ENCODE data around the gene LIPG. TPM values are rescaled to one million over a fixed set of nuclear protein-coding genes. Genes with fewer than 3 reads are reported as not detected.

Gene LIPG
- total RNA-seq, 4 donors from 2014 or later, result 0.12 to 13.9 (median 2.1) TPM

DNA sequence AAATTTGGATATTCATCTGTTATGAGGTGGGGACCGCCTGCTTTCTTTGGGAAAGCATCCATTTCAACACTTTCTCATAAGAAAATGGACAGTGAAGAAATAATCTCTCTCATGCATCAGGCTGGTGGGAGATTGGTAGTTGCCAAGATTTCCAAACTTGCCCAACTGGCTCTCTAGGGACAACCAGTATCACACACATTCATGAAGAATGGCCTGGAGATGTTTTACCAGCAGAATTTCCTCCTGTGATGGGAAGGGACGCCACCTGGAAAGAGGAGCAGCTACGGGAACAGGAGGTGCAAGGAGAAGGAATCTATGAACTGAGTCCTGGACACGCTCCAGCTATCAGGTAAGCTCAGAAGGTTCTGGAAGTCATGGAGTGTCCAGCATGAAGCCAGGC, 39.4 kb downstream of the LIPG start:
- 84 to 97% methylated on average over 4 of the region's 4 CpGs for WGBS, 2 donors
- intact Hi-C loops (cut with DNase I), result no loop called here
- DNase-seq, result no peak
- Histone ChIP-seq H3K27me3 (peaks cover 0 to 18% (median 0%) of the 10 kb centered on the region in 4 donors), H3K27ac (no peak overlapping the region), H3K4me1 (no peaks in the 10 kb centered on the region), H3K4me3 (no peak overlapping the region), H3K36me3 (no peaks in the 10 kb centered on the region), H3K9me3 (no peaks in the 10 kb centered on the region)
- TF ChIP-seq, protein P1, sequence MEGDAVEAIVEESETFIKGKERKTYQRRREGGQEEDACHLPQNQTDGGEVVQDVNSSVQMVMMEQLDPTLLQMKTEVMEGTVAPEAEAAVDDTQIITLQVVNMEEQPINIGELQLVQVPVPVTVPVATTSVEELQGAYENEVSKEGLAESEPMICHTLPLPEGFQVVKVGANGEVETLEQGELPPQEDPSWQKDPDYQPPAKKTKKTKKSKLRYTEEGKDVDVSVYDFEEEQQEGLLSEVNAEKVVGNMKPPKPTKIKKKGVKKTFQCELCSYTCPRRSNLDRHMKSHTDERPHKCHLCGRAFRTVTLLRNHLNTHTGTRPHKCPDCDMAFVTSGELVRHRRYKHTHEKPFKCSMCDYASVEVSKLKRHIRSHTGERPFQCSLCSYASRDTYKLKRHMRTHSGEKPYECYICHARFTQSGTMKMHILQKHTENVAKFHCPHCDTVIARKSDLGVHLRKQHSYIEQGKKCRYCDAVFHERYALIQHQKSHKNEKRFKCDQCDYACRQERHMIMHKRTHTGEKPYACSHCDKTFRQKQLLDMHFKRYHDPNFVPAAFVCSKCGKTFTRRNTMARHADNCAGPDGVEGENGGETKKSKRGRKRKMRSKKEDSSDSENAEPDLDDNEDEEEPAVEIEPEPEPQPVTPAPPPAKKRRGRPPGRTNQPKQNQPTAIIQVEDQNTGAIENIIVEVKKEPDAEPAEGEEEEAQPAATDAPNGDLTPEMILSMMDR (IDR thresholded peaks at IDR 0.05), result no peak
- no peak for TF ChIP-seq POLR2A (IDR thresholded peaks at IDR 0.05)

- 75 to 95% methylated on average over 2 to 4 of the region's 4 CpGs for WGBS, 2 donors
- no peak overlapping the region for H3K4me3 ChIP-seq
- no peaks in the 10 kb centered on the region for H3K9me3 ChIP-seq
- no peak for DNase-seq
- TF ChIP-seq POLR2A (IDR thresholded peaks at IDR 0.05), result no peak
- TF ChIP-seq, protein P1 (IDR thresholded peaks at IDR 0.05), result no peak
- intact Hi-C loops (cut with DNase I), result no loop called here
- H3K4me1 ChIP-seq, result peaks cover 0 to 15% (median 0%) of the 10 kb centered on the region in 3 donors
- H3K27me3 ChIP-seq, result no peaks in the 10 kb centered on the region
- peak overlapping the region in 1 of 4 donors; percentile 73 for H3K27ac ChIP-seq
- H3K36me3 ChIP-seq, result no peaks in the 10 kb centered on the region
Observed at GRCh38 chr18:49608366-49609255, 46.8 kb downstream of the LIPG start.

DNA sequence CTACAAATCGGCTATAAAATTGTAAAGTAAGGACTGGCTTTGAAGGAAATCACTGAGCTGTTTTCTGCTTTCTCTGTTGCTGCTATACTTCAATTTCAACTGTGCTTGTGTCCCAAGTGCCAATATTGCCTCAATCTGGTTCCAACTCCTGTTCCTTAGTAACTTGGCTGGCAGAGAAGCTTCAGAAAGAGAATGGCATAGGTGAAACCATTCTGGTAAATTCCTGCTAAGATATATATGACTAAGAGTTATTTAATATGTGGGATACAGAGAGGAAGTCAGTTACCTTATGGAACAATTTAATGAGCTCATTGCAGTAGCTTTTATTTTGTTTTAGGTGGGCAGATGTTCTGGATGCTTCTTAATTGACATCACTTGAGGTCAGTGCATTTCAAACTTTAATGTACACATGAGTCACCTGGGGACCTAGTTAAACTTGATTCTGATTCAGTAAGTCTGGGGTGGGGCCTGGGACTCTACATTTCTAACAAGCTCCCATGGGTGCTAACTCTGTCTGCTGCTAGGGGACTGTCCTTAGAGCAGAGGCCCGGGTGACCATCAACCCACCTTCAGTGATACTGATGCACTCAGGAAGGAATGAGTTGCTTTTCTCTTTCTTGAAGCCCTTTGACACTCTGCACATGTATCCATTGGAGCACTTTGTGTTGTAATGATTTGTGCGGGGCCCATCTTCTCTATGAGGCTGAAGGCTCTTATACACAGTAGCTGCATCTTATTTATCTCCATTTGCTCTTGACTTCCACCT, 47.6 kb downstream of the LIPG start:
- H3K27ac ChIP-seq, result peak overlapping the region in 2 of 4 donors; percentile 47 to 73
- 69 to 84% methylated on average over 3 of the region's 3 CpGs for WGBS, 2 donors
- H3K27me3 ChIP-seq, result no peaks in the 10 kb centered on the region
- DNase-seq, result no peak
- TF ChIP-seq POLR2A (IDR thresholded peaks at IDR 0.05), result no peak
- TF ChIP-seq, protein P1 (IDR thresholded peaks at IDR 0.05), result no peak
- H3K4me3 ChIP-seq, result no peak overlapping the region
- H3K4me1 ChIP-seq, result peaks cover 0 to 15% (median 0%) of the 10 kb centered on the region in 3 donors
- no peaks in the 10 kb centered on the region for H3K36me3 ChIP-seq
- H3K9me3 ChIP-seq, result no peaks in the 10 kb centered on the region
- intact Hi-C loops (cut with DNase I), result no loop called here

DNA sequence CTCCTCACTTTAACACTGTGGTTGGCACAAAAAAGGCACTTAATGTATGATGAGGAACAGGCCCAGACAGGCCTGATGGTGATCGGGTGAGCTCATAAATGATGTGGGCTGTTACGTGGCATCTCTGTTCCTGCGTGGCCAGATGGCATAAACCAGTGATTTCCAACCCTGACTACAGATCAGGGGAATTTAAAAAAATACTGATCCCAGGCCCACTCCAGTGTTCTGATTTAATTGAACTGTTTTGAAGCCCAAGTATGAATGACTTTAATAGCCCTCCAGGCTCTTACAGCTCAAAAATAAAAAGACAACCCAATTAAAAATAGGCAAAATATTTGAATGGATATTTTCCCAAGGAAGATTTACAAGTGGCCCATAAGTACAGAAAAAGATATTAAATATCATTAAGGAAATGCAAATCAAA, 48.2 kb downstream of the LIPG start:
- Histone ChIP-seq H3K4me3 (no peak overlapping the region), H3K27ac (peak overlapping the region in 2 of 4 donors; percentile 47 to 73), H3K4me1 (peaks cover 0 to 15% (median 0%) of the 10 kb centered on the region in 3 donors), H3K9me3 (no peaks in the 10 kb centered on the region), H3K27me3 (no peaks in the 10 kb centered on the region), H3K36me3 (no peaks in the 10 kb centered on the region)
- intact Hi-C loops (cut with DNase I), result no loop called here
- 22 to 51% methylated on average over 3 of the region's 3 CpGs for WGBS, 2 donors
- no peak for TF ChIP-seq POLR2A (IDR thresholded peaks at IDR 0.05)
- TF ChIP-seq, protein P1 (IDR thresholded peaks at IDR 0.05), result no peak
- DNase-seq, result no peak

- no peak overlapping the region for H3K27ac ChIP-seq
- no peak overlapping the region for H3K4me3 ChIP-seq
- no peak for TF ChIP-seq POLR2A (IDR thresholded peaks at IDR 0.05)
- TF ChIP-seq, protein P1 (IDR thresholded peaks at IDR 0.05), result no peak
- H3K27me3 ChIP-seq, result no peaks in the 10 kb centered on the region
- no peaks in the 10 kb centered on the region for H3K36me3 ChIP-seq
- H3K4me1 ChIP-seq, result peaks cover 0 to 15% (median 0%) of the 10 kb centered on the region in 3 donors
- intact Hi-C loops (cut with DNase I), result no loop called here
- DNase-seq, result no peak
- H3K9me3 ChIP-seq, result no peaks in the 10 kb centered on the region
- WGBS, 2 donors, result 83 to 92% methylated on average over 3 of the region's 3 CpGs
Observed at GRCh38 chr18:49611316-49611715, 49.5 kb downstream of the LIPG start.

All from esophagus squamous epithelium (tissue), 5 donors.